Raji (cell line): ENCODE results near the gene USF1.

Experiments
- POLR2A ChIP-seq: IDR thresholded peaks from 2 replicates; pipeline ENCODE4 v1.6.1; 2011; ENCODE audit warnings: low read depth, low read length, control low read depth; ENCODE audit not compliant: insufficient read depth

USF1 gene

DNA sequence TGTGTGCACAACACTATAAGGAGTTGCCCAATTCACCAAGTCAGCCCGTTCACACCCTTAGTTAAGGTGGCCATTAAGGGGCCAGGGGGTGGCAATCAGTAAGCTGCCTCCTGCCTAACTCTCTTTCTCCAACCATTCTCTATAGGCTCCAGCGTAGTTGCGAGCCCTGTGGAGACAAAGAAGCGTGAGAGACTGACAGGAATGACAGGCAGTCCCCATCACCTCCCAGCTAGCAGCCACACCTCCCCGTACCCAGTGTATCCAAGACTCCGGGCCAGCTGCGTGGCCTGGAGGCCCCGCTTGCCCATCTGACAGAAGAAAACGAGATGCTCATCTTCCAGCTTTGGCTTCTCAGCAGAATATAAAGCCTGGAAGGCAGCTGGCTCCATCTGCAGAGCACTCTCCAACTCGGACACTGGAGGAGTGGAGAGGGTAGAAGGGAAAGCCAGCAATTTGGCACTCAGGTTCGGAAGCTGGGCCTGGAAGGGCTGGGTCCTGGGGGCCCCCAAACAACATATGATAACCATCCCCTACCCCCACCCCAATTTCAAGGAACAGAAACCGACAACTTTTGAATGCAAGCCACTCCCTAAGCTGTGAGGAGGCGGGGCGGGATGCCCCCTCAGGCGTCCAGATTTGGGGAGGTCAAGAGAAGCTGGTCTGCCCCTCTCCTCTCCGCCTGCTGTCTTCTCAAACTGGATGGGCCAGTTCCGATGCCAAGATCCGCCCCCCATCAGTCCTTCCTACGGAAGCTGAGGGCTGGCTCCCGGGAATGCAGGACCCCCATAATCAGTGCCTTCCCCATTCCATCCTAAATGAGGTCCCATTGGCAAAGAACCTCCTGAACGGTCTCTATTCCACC, 7.9 kb downstream of the USF1 start:
- no peak for TF ChIP-seq POLR2A

DNA sequence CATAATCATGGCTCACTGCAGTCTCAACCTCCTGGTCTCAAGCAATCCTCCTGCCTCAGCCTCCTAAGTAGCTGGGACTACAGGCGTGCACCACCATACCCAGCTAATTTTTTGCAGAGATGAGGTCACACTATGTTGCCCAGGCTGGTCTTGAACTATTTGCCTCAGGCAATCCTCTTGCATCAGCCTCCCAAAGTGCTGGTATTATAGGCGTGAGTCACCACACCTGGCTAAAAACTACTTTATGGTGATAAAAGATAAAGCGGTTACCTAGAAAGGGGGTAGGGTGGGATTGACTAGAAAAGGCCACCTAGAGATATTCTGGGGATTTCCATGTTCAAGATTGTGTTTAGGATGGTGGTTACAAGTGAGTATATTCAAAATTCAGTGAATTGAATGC, 12.0 kb downstream of the USF1 start:
- no peak for TF ChIP-seq POLR2A

GRCh38 chr1:161032409-161032808, 13.4 kb downstream of the USF1 start:
- TF ChIP-seq POLR2A = no peak

- no peak for TF ChIP-seq POLR2A
These were observed 13.9 kb downstream of the USF1 start for GRCh38 chr1:161031874-161032273.

DNA sequence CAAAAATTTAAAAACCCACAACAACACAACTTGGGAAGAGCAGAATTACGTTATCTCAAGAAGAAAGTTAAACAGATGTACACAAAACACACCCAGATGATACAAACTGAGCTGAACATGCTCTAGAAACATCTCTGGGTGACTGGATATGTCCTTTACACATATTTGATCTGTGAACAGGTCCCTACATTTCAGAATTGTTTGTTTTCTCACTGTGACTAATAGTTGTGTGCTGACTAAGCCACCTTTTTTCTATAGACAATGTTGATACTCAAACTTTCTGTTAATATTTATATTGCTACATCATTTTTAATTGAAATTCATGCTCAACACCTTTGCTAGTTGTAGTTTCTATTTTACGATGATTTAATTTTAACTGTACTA, 23.8 kb downstream of the USF1 start:
- TF ChIP-seq POLR2A = no peak

- TF ChIP-seq POLR2A = peak; percentile 80
These were observed 24.4 kb downstream of the USF1 start for GRCh38 chr1:161021165-161021969.

DNA sequence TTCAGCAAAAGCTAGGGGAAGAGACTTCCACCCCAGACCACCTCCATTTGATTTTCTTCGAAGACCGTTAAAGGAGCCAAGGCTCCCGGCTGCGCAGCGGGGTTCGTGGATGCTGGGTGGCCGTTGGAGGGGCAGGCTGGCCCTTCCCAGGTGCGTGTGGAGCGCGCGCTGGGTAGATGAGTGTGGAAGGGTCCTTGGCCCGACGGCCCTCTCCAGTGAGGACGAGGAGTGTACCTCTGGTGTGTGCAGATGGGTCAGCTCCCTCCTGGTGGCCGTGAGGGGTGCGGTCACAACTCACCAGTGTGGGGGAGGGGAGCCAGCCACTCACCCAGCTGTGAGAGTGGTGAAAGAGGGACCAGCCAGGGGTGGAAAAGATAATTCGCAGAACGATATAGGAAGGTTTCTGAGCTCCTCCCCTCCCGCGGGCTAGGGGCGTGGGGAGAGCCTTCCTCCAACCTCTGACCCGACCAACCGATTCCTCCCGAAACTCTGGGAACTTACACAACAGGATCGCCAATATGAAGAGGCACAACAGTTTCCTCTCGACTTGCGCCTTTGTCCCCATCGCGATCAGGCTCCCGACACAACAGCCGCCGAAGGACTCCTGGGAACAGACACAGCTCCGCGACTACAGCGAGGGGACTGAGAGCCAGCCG, 25.1 kb downstream of the USF1 start, which contains the start of gene F11R:
Gene F11R (minus strand): TSS at position 644 of the 656 bp plus-strand sequence. CDS start 79 bp downstream, at position 565.
- peak; percentile 73 for TF ChIP-seq POLR2A

- no peak for TF ChIP-seq POLR2A
These were observed 25.9 kb downstream of the USF1 start for GRCh38 chr1:161019751-161020495.

DNA sequence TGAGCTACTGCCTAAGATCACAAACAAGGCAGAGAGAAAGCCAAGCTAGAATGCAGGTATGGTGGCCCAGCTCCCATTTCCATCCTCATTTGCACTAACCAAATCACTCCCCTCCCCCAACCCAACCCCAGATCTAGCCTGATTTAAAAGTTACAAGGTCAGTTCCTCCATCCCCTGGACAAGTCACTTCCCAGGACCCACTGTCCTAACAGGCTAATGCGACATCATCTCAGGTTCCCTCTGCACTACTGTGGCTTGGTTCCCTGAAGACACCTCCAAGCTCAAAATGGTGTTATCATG, 27.2 kb downstream of the USF1 start:
- no peak for TF ChIP-seq POLR2A

DNA sequence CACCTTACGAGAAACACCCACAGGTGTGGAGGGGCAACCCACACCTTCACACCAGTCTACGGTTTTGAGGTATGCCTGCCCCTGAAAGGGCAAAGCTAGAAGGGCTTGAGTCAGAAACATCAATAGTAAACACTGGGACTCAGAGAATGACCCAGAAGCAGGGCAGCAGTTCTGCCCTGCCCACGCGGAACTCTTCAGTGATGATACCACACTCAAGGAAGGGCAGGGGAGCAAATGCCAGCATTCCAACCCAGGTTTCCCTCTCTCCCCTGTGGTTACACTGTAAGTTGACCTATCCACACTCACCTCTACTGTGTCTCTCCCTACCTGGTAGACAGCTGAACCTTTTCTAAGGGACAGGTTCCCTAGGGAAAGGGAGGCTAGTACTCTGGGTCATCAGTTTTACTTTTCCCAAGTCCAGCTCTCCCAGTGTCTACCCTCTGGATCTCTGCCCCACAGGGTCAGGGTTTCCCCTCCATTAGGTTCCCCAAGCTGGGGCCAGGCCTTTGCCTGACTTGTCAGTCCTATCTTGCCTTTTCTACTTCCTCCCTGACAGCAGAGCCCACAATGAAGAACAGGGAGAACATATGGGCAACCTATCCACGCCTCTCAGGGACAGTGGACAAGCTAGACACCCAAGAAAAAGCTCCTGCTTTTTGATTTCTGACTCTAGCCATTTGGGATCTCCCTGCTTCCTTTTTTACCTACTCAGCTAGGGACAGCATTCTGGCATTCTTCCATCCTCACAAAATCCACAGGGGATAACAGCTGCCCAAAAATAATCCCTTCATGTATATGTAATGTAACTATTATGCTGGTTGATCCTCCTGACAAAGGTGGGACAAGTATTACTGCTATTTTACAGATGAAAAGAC, 27.8 kb downstream of the USF1 start:
- no peak for TF ChIP-seq POLR2A

GRCh38 chr1:161013488-161014230, 32.1 kb downstream of the USF1 start:
- TF ChIP-seq POLR2A = no peak

- TF ChIP-seq POLR2A = no peak
These were observed 32.7 kb downstream of the USF1 start for GRCh38 chr1:161013131-161013487.

- TF ChIP-seq POLR2A = no peak
These were observed 33.4 kb downstream of the USF1 start for GRCh38 chr1:161012420-161012819.

GRCh38 chr1:161009602-161010211, 36.1 kb downstream of the USF1 start:
- no peak for TF ChIP-seq POLR2A
